GM11168 (cell line): ENCODE results near the gene STX16.

ENCODE experiments used
- in situ Hi-C: fragments of 300-500 bp; cut with MboI; formaldehyde crosslinking; loops from one replicate; pipeline ENCODE4 v1.12.0; 2022; ENCODE audit warnings: low sequenced_read_pairs; ENCODE audit not compliant: unreplicated experiment

Gene STX16

GRCh38 chr20:58650776-58651558 is at the start of gene STX16:
Gene STX16, plus strand, starts transcription at chr20:58651283. Its CDS starts 724 bp downstream, at chr20:58652007.
- in situ Hi-C loops: loop anchor here (25.0 kb wide), 1 partner anchor 414 kb away; the partner anchor contains the start of gene ANKRD60

DNA sequence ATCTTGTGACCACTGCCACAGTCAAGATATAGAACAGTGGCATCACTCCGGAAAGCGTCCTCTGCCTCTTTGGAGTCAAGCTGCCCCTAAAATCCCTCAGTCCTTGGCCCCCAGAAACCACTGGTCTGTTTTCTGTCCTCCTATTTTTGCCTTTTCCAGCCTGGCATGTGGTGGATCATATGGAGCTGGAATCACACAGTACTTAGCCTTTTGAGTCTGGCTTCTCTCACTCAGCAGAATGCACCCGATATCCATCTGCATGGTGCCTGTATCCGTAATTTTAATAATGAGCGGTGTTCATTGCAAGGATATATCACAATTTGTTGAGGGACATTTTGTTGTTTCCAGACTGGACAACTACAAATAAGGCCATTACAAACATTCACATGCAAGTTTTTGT is 49.0 kb upstream of the STX16 start:
- in situ Hi-C loops: no loop called here

GRCh38 chr20:58603721-58604120 is 47.4 kb upstream of the STX16 start:
- in situ Hi-C loops: no loop called here

DNA sequence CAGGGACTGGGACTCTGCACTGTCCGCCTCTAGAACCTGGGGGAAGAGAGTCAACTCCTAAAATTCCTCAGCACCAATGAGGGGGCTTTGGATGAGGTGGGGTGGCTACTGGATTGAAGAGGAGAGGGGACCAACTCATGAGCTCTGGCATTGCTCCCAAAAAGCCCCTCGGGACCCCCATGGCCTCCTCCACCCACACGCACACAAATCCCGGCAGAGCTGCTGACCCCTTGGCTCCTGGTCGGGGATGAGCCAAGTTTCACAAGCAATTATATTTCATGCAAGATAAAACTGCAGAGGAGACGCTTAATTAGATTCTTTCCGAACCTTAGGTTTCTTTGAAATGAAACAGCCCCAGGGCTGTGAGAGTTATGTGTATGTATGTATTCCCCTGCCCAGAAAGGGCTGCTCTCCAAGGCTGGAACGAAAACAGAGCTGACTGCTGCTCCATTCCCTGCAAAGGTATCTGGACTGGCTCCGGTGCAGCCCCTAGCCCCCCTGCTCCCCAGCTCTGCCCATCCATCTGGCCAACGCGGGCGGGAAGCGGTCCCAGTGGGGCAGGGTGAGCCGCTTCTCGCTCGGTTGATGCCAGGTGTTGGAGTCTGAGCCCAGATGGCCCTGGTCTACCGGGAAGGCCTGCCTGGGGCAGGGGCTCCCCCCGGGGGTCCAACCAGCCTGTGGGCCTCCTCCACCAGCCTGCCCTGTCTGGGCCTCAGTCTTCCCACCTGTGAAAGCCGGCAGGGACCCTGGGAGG is 46.8 kb upstream of the STX16 start:
- in situ Hi-C loops: no loop called here

DNA sequence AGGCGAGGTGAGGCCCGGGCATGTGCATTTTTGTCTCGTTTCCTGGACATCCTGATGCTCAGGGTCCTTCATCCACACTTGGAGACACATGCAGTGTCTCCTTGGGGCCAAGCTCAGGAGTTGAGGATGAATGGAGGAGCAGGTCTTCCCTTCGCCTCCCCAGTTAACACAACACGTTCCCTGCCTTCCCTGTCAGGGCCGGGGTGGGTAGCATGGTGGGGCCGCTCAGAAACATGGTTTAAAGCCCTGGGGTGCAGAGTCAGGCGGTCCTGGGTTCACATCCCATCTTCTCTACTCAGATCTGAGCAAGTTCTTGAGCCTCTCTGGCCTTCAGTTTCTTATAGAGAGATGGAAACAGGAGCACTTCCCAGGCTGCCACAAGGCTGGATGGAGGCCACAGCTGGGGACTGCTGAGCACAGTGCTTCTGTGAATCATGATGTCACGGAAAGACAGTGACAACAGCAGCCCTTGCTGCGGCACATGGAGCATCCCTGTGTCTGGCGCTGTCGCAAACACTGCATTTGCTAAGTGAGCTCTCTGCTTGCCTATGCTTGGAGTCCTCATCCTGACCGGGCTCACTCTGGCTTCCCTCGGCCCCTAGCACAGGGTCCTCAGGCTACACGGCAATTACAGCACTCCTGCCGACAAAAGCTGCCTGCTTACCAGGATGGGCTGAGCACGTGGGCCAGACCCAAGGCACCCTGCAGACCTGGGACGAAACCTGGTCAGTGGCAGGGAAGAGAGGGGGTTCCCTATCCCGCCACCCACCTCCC is 45.6 kb upstream of the STX16 start:
- in situ Hi-C loops: no loop called here

- in situ Hi-C loops: no loop called here
Observed at GRCh38 chr20:58606184-58606583, 44.9 kb upstream of the STX16 start.

GRCh38 chr20:58608096-58608840 is 42.8 kb upstream of the STX16 start:
- in situ Hi-C loops: no loop called here

GRCh38 chr20:58609026-58609425 is 42.1 kb upstream of the STX16 start:
- in situ Hi-C loops: no loop called here

DNA sequence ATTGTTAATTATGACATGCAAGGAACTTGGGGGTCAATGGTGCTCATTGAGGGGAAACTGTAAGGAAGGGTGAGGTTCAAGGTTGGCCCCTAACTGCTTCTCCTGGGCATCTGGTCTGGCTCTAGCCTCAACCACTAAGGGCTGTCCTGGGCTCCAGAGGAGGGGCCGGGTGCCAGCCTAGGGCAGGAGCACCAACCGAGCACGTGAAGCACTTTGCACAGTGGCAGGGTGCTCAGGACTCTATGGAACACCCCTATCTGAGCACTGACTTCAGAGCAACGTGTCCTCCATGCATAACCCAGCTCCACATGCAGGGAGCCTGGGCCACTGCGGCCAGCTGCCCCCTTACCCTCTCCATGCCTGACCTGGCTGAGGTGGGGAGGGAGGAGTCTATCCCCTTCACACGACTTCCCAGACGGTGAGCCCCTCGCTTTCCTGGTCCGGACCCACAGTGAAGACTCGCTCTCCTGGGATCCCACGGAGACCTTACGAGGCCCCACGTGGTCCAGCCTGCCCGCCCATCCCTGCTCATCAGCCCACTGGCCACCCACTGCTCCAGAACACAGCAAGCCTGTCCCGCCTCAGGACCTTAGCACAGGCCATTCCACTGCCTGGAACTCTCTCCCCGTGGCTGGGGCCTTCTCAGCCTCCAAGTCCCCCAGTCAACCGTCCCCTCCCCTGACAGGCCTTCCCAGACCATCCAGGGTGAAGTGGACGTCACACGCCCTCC is 40.8 kb upstream of the STX16 start:
- in situ Hi-C loops: no loop called here

DNA sequence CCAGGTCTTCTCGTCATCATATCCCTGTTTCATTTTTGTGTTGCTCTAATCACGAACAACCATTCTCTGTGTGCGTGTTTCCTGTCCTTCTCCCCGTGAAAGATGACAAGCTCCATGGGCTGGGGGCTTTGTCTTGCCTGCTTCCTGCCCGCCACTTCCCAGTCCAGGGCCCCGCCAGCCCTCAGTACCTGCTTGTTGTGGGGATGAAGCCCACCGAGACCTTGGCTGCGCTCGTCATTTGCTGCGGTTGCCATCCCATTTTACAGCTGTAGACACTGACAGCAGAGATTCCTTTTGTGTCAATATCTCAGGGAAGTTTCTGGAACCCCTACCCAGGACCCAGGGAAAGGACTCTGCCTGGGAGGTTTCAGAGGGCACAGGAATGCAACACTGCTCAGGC is 40.3 kb upstream of the STX16 start:
- in situ Hi-C loops: no loop called here

GRCh38 chr20:58611236-58612030 is 39.6 kb upstream of the STX16 start:
- in situ Hi-C loops: no loop called here

DNA sequence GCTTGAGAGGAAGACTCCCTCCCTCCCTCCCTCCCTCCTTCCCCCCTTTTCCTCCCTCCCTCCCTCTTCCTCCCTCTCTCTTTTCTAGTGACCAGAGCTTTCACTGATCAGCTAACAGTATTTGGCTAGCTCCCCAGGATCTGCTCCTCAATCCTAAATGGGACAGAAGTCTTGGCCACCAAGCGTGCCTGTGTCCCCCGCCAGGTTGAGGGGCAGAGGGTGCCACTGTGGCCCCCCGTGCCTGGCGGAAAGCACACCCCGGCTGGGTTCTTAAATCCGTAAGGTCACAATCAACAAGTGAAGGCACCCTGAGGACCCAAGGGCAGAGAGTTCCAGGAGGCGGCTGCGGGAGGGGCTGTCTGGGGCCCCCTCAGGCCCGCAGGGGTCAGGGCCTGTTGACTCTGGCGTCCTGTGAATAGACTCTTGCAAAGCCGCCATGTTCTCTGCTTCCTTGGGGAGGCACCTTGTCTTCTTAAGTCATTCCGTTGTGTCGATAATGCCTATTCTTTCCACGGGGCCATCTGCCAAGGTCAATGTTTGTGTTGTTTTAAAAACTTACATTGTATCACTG is 38.9 kb upstream of the STX16 start:
- in situ Hi-C loops: no loop called here

DNA sequence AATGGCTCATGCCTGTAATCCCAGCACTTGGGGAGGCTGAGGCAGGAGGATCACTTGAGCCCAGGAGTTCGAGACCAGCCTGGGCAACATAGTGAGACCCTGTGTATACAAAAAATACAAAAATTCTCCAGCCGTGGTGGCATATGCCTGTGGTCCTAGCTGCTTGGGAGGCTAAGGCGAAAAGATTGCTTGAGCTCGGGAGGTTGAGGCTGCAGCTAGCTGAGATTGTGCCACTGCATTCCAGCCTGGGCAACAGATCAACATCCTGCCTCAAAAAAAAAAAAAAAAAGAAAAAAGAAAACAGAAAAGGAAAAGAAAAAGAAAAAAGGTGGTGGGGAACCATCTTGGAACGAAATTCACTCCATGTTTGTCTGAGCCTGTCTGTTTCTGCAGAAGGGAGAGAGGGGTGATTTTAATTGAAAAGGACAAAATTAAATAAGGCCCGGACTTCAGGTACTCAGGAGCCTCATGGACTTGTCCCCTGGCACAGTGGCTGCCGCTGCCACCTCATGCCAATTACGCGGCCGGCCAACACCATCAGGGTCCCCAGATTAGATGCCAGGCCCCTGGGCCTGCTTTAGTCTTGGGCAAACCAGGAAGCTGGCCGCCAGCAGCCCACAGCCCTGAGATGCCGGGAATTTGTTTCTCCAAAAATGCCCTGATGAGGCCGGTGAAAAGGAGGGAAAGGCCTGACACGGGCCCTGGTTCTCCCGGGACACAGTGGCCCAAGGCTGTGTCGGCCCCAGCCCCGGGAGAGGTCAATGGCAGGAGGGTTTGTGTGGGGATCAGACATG is 37.8 kb upstream of the STX16 start:
- in situ Hi-C loops: no loop called here

GRCh38 chr20:58614366-58614765 is 36.7 kb upstream of the STX16 start:
- in situ Hi-C loops: no loop called here

GRCh38 chr20:58614984-58615760 is 35.9 kb upstream of the STX16 start:
- in situ Hi-C loops: no loop called here

- in situ Hi-C loops: no loop called here
Observed at GRCh38 chr20:58616411-58616810, 34.7 kb upstream of the STX16 start.

- in situ Hi-C loops: no loop called here
Observed at GRCh38 chr20:58617158-58617557, 33.9 kb upstream of the STX16 start.
